Natural killer cell (primary cell): ENCODE measurements around the gene PRKRIP1. TPM values are rescaled to one million over a fixed set of nuclear protein-coding genes. Genes with fewer than 3 reads are reported as not detected.
"Not testable (repeated sequence)": the region's sequence is repeated elsewhere in the genome, so short reads cannot be mapped to it uniquely, and the experiment has no call there.

ENCODE experiments used
- ATAC-seq, 3 donors: fragments of 150-1000 bp in 2 of 3; fragments of 200-7000 bp in 1 of 3; cut with Tn5 transposase; 1 replicate in 1 of 3; 2 replicates in 2 of 3; pipeline ENCODE4 v1.10.0; 2021; ENCODE audit warnings: mild to moderate bottlenecking in 2 of 3, moderate library complexity in 2 of 3
- DNase-seq, 2 donors: peaks; one replicate each; pipeline versions ENCODE4 v3.0.0 to v3.0.0-alpha.2; 2013 to 2021; ENCODE audit warnings: mixed read lengths in 1 of 2
- H3K27ac ChIP-seq: one replicate; pipeline ENCODE4 v1.5.1; 2013; ENCODE audit warnings: mild to moderate bottlenecking, low read length
- H3K27me3 ChIP-seq: one replicate; pipeline ENCODE4 v1.6.1; 2013; ENCODE audit warnings: low read length; ENCODE audit not compliant: control insufficient read depth, insufficient read depth
- H3K36me3 ChIP-seq: one replicate; pipeline ENCODE4 v1.6.1; 2013; ENCODE audit warnings: low read length; ENCODE audit not compliant: control insufficient read depth, insufficient read depth
- H3K4me1 ChIP-seq: one replicate; pipeline ENCODE4 v1.6.1; 2013; ENCODE audit warnings: low read length; ENCODE audit not compliant: control insufficient read depth, insufficient read depth
- H3K4me3 ChIP-seq: one replicate; pipeline ENCODE4 v1.5.1; 2013; ENCODE audit warnings: low read length
- H3K9me3 ChIP-seq: one replicate; pipeline ENCODE4 v1.6.1; 2013; ENCODE audit warnings: low read length; ENCODE audit not compliant: control insufficient read depth, insufficient read depth
- H3K27ac Mint-ChIP-seq, 2 donors: one replicate each; pipeline ENCODE4 v1.8.0; 2022; ENCODE audit warnings: mild to moderate bottlenecking in 2 of 2, mixed read lengths in 2 of 2, moderate library complexity in 1 of 2
- H3K27me3 Mint-ChIP-seq, 2 donors: one replicate each; pipeline ENCODE4 v1.8.0; 2022; ENCODE audit warnings: low read depth in 2 of 2, mixed read lengths in 2 of 2
- H3K36me3 Mint-ChIP-seq: one replicate; pipeline ENCODE4 v1.8.0; 2022; ENCODE audit warnings: mixed read lengths
- H3K4me1 Mint-ChIP-seq, 2 donors: one replicate each; pipeline ENCODE4 v1.8.0; 2022; ENCODE audit warnings: mixed read lengths in 2 of 2
- H3K4me3 Mint-ChIP-seq: one replicate; pipeline ENCODE4 v1.8.0; 2022; ENCODE audit warnings: mild to moderate bottlenecking, moderate library complexity, mixed read lengths
- H3K9me3 Mint-ChIP-seq, 2 donors: one replicate each; pipeline ENCODE4 v1.8.0; 2022; ENCODE audit warnings: mixed read lengths in 2 of 2
- CTCF ChIP-seq: fragments of 200-600 bp; IDR thresholded peaks from one replicate; pipeline ENCODE4 v1.8.0; 2022; ENCODE audit warnings: antibody characterized with exemption
- WGBS: methylation state at CpG from one replicate; pipeline ENCODE4 v1.1.7; 2013; ENCODE audit warnings: missing lambda C conversion rate; ENCODE audit not compliant: insufficient coverage; 5-methylcytosine and 5-hydroxymethylcytosine counted together
- intact Hi-C: fragments of 100-400 bp; cut with micrococcal nuclease; formaldehyde crosslinking; loops from one replicate; pipeline ENCODE4 v1.14.2; 2022
- total RNA-seq, 4 donors: library from RNA; stranded (reverse); fragments of 120-200 nt in 1 of 4; gene quantifications; one replicate each; pipeline versions ENCODE4 v1.2.3 to v1.2.4, GENCODE V29; 2013 to 2022

Gene PRKRIP1
- total RNA-seq: 10 to 100 TPM; 38.2 to 44.2 (median 39.5) TPM
- 37.9 TPM for total RNA-seq (2013)

- TF ChIP-seq CTCF: no peak
- no peaks in the 10 kb centered on the region for H3K27me3 Mint-ChIP-seq
- H3K4me3 Mint-ChIP-seq: peak within 1 kb of the TSS; percentile 93
- Histone ChIP-seq H3K4me3 (peak within 1 kb of the TSS; percentile 82), H3K4me1 (peaks cover 22% of the 10 kb centered on the region), H3K27ac (peak within 1 kb of the TSS; percentile 77), H3K36me3 (peaks cover 20% of the 10 kb centered on the region), H3K9me3 (no peaks in the 10 kb centered on the region), H3K27me3 (no peaks in the 10 kb centered on the region)
- intact Hi-C loops: loop anchor here (2.0 kb wide), 1 partner anchor 69 kb away; the partner anchor contains the start of genes ALKBH4 and LRWD1
- DNase-seq (peak; percentile 81 to 97), ATAC-seq (peak; percentile 95)
- peak within 1 kb of the TSS; percentile 91 to 92 for H3K27ac Mint-ChIP-seq
- no peaks in the 10 kb centered on the region for H3K9me3 Mint-ChIP-seq
- WGBS: under 1% methylated on average over 54 of the region's 59 CpGs
- peaks cover 18% of the 10 kb centered on the region in 2 donors for H3K4me1 Mint-ChIP-seq
- H3K36me3 Mint-ChIP-seq: peaks cover 6% of the 10 kb centered on the region
These were observed at the start of gene PRKRIP1 for GRCh38 chr7:102395873-102396709. Gene PRKRIP1, plus strand, starts transcription at chr7:102396363. Its CDS starts 49 bp downstream, at chr7:102396412.

- no CpG with 5 or more reads among the region's 6 CpGs for WGBS
- DNase-seq, H3K4me1 ChIP-seq, H3K27ac Mint-ChIP-seq, H3K9me3 Mint-ChIP-seq, H3K4me3 Mint-ChIP-seq, H3K27ac ChIP-seq, H3K4me1 Mint-ChIP-seq, ATAC-seq, H3K36me3 Mint-ChIP-seq, intact Hi-C loops, H3K9me3 ChIP-seq, H3K27me3 ChIP-seq, H3K4me3 ChIP-seq, H3K27me3 Mint-ChIP-seq, H3K36me3 ChIP-seq: not testable (repeated sequence)
These were observed 49.2 kb upstream of the PRKRIP1 start for GRCh38 chr7:102346983-102347382.

- H3K9me3 Mint-ChIP-seq, intact Hi-C loops: not testable (repeated sequence)
- WGBS: no CpG with 5 or more reads among the region's 6 CpGs
These were observed 39.8 kb upstream of the PRKRIP1 start, which contains the start of gene SPDYE6 for GRCh38 chr7:102356344-102356743. Gene SPDYE6, minus strand, starts transcription at chr7:102356444. Its CDS starts 421 bp downstream, at chr7:102356023.

GRCh38 chr7:102363549-102364393 lies 32.4 kb upstream of the PRKRIP1 start:
- H3K4me1 ChIP-seq, H3K36me3 ChIP-seq, H3K9me3 Mint-ChIP-seq, intact Hi-C loops, H3K27me3 Mint-ChIP-seq, H3K36me3 Mint-ChIP-seq, H3K9me3 ChIP-seq, H3K27me3 ChIP-seq: not testable (repeated sequence)
- Histone ChIP-seq H3K27ac (peak overlapping the region; percentile 59), H3K4me3 (peak overlapping the region; percentile 60)
- under 1% methylated on average over 76 of the region's 76 CpGs for WGBS
- ATAC-seq (peak; percentile 96 to 100 (median 99)), DNase-seq (peak; percentile 83 to 97)
- H3K4me3 Mint-ChIP-seq: peak overlapping the region; percentile 89
- H3K27ac Mint-ChIP-seq: peak overlapping the region; percentile 71 to 82
- H3K4me1 Mint-ChIP-seq: peaks cover 13% of the 10 kb centered on the region in 2 donors

More at GRCh38 chr7:102356344-102356743, 39.8 kb upstream of the PRKRIP1 start, which contains the start of gene SPDYE6:
- not testable (repeated sequence) for H3K9me3 ChIP-seq, ATAC-seq, H3K4me1 ChIP-seq, H3K27me3 Mint-ChIP-seq, H3K27ac Mint-ChIP-seq, H3K4me3 ChIP-seq, H3K27me3 ChIP-seq, H3K36me3 Mint-ChIP-seq, H3K27ac ChIP-seq, DNase-seq, H3K4me1 Mint-ChIP-seq, H3K36me3 ChIP-seq, H3K4me3 Mint-ChIP-seq

GRCh38 chr7:102364394-102364886 lies 31.7 kb upstream of the PRKRIP1 start:
- H3K27ac Mint-ChIP-seq: peak overlapping the region; percentile 48 to 82
- H3K36me3 ChIP-seq, H3K27me3 ChIP-seq, intact Hi-C loops, H3K4me1 ChIP-seq, H3K9me3 ChIP-seq, H3K9me3 Mint-ChIP-seq, DNase-seq, H3K27me3 Mint-ChIP-seq, ATAC-seq, H3K36me3 Mint-ChIP-seq: not testable (repeated sequence)
- WGBS: 0% methylated on average over 12 of the region's 20 CpGs
- peaks cover 13% of the 10 kb centered on the region in 2 donors for H3K4me1 Mint-ChIP-seq
- H3K4me3 Mint-ChIP-seq: peak overlapping the region; percentile 81
- Histone ChIP-seq H3K27ac (peak overlapping the region; percentile 20), H3K4me3 (peak overlapping the region; percentile 60)

- H3K36me3 ChIP-seq, H3K27me3 Mint-ChIP-seq, H3K27ac Mint-ChIP-seq, H3K36me3 Mint-ChIP-seq, H3K4me1 ChIP-seq, DNase-seq, H3K9me3 ChIP-seq, H3K4me3 ChIP-seq, H3K9me3 Mint-ChIP-seq, ATAC-seq, intact Hi-C loops, H3K27ac ChIP-seq, H3K4me3 Mint-ChIP-seq, H3K27me3 ChIP-seq: not testable (repeated sequence)
- H3K4me1 Mint-ChIP-seq: peaks cover 13 to 14% of the 10 kb centered on the region in 2 donors
- no CpG with 5 or more reads among the region's 7 CpGs for WGBS
These were observed 30.8 kb upstream of the PRKRIP1 start for GRCh38 chr7:102365390-102365789.
